K562 (cell line): ENCODE results near the gene SFMBT2. TPM values are rescaled to one million over a fixed set of nuclear protein-coding genes. Genes with fewer than 3 reads are reported as not detected.

Experiments
- CCNT2 ChIP-seq: IDR thresholded peaks from 2 replicates; pipeline ENCODE4 v1.6.1; 2011; ENCODE audit warnings: borderline replicate concordance, low read depth, mild to moderate bottlenecking, moderate library complexity, mixed read lengths, low read length; ENCODE audit not compliant: insufficient read length; ENCODE audit errors: extremely low read depth
- KAT7 ChIP-seq: sonication (generic); formaldehyde crosslinking; IDR thresholded peaks from 2 replicates; pipeline ENCODE4 v1.8.0; 2022; ENCODE audit warnings: missing genetic modification reagents, mild to moderate bottlenecking, borderline replicate concordance
- NR2C1 ChIP-seq, 2 experiments: fragments of 450-650 bp; IDR thresholded peaks; 2 replicates each; pipeline ENCODE4 v1.6.1; 2017; ENCODE audit warnings: mild to moderate bottlenecking in 2 of 2, antibody characterized with exemption in 1 of 2, inconsistent platforms in 1 of 2, missing compliant biosample characterization in 1 of 2, missing genetic modification characterization in 1 of 2
- ZNF282 ChIP-seq: sonication (generic); formaldehyde crosslinking; IDR thresholded peaks from 2 replicates; pipeline ENCODE4 v1.8.1; 2023; ENCODE audit warnings: missing genetic modification reagents
- ZNF778 ChIP-seq: fragments of 450-650 bp; formaldehyde crosslinking; IDR thresholded peaks from 2 replicates; pipeline ENCODE4 v1.4.0; 2020; ENCODE audit warnings: mild to moderate bottlenecking, moderate library complexity
- polyA plus RNA-seq, 8 experiments: library from polyadenylated mRNA; depleted of rRNA in 4 of 8; stranded (reverse) in 5 of 8; unstranded in 3 of 8; fragments of >200 nt; fragmentation: Nextera tagmentation in 2 of 8; fragmentation: Illumina TruSeq in 1 of 8; extraction: Ambion mirVana in 2 of 8; extraction: Trizol in 1 of 8; gene quantifications; 2 replicates each; pipeline versions ENCODE4 v1.2.1 to v1.2.3, GENCODE V29; 2011 to 2014; ENCODE audit warnings: inconsistent platforms in 1 of 8, missing spikeins in 1 of 8
- total RNA-seq, 7 experiments: library from RNA; depleted of rRNA in 6 of 7; stranded (reverse); fragments of >200 nt in 6 of 7; fragmentation: Illumina TruSeq in 2 of 7; extraction: Trizol in 2 of 7; gene quantifications; 2 replicates each; pipeline versions ENCODE4 v1.2.1 to v1.2.3, GENCODE V29; 2011 to 2021; ENCODE audit warnings: low replicate concordance in 1 of 7
- TF ChIP-seq, protein P1 (sequence below), 2 experiments: fragments of 450-650 bp; formaldehyde crosslinking in 1 of 2; IDR thresholded peaks; 2 replicates each; pipeline versions ENCODE4 v1.4.0 to v1.6.1; 2014 to 2020; ENCODE audit warnings: mild to moderate bottlenecking in 2 of 2, borderline replicate concordance in 1 of 2, low read depth in 1 of 2
- TF ChIP-seq, protein P2 (sequence below), 2 experiments: fragments of 450-650 bp in 1 of 2; sonication (generic) in 1 of 2; formaldehyde crosslinking in 1 of 2; IDR thresholded peaks; 2 replicates each; pipeline versions ENCODE4 v1.7.1 to v1.9.0; 2016 to 2022; ENCODE audit warnings: inconsistent platforms in 1 of 2, mild to moderate bottlenecking in 1 of 2, missing genetic modification reagents in 1 of 2

SFMBT2 gene
- total and polyA plus RNA-seq, 9 of the 15 experiments (the other 6 are each of a cell fraction or from before 2014, with no cell fraction given): 1.2 to 13.6 (median 7.6) TPM

DNA sequence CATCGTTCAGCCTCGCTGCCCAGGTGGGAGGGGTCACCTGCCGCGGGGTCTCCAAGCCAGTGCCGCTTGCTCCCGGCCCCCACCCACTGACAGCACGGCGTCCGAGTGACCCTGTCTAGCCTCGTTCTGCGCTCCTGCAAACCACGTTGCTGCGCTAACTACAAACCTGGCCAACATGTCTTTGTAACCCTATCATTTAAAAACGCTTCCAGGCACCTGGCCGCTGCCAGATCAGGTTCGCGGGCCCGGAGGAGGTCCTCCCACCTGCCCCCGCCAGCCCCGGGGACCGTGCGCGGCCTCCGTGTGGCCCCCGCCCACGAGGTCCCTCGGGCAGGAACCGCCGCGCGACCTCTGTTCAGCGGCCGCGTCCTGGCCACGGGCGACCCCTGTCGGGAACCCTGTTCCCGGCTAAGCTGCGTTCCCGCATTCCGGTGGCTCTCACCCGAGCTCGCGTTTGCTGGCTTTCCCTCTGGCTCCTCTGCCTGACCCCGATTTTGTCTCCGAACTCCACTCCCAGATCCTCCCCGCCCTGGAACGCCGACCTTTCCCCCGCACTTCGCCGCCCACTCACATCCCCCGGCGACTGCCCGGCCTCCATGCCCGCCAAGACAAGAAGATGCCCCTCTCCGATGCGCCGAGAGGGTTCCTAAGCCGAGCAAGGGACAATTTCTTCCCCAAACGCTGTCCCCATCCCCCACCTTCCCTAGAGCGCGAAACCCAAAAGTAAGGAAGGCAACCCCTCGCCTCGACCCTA is 2.4 kb downstream of the SFMBT2 start (continued):
- TF ChIP-seq, protein P1, sequence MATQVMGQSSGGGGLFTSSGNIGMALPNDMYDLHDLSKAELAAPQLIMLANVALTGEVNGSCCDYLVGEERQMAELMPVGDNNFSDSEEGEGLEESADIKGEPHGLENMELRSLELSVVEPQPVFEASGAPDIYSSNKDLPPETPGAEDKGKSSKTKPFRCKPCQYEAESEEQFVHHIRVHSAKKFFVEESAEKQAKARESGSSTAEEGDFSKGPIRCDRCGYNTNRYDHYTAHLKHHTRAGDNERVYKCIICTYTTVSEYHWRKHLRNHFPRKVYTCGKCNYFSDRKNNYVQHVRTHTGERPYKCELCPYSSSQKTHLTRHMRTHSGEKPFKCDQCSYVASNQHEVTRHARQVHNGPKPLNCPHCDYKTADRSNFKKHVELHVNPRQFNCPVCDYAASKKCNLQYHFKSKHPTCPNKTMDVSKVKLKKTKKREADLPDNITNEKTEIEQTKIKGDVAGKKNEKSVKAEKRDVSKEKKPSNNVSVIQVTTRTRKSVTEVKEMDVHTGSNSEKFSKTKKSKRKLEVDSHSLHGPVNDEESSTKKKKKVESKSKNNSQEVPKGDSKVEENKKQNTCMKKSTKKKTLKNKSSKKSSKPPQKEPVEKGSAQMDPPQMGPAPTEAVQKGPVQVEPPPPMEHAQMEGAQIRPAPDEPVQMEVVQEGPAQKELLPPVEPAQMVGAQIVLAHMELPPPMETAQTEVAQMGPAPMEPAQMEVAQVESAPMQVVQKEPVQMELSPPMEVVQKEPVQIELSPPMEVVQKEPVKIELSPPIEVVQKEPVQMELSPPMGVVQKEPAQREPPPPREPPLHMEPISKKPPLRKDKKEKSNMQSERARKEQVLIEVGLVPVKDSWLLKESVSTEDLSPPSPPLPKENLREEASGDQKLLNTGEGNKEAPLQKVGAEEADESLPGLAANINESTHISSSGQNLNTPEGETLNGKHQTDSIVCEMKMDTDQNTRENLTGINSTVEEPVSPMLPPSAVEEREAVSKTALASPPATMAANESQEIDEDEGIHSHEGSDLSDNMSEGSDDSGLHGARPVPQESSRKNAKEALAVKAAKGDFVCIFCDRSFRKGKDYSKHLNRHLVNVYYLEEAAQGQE (IDR thresholded peaks at IDR 0.05; ENCODE audit: borderline replicate concordance): peak; percentile 74
- TF ChIP-seq, protein P1 (CRISPR knock-in tag; IDR thresholded peaks at IDR 0.05; ENCODE audit: low read depth): no peak
- TF ChIP-seq ZNF282 (CRISPR knock-in tag) (no peak), NR2C1 (IDR thresholded peaks at IDR 0.05) (no peak), NR2C1 (tag; IDR thresholded peaks at IDR 0.05) (0 out of 2 replicates have a peak, but pooled peaks have one; percentile 23), ZNF778 (CRISPR knock-in tag) (no peak), KAT7 (peak; percentile 78; the same call in 1 of the 2 replicates), CCNT2 (peak; percentile 50)
- TF ChIP-seq, protein P2, sequence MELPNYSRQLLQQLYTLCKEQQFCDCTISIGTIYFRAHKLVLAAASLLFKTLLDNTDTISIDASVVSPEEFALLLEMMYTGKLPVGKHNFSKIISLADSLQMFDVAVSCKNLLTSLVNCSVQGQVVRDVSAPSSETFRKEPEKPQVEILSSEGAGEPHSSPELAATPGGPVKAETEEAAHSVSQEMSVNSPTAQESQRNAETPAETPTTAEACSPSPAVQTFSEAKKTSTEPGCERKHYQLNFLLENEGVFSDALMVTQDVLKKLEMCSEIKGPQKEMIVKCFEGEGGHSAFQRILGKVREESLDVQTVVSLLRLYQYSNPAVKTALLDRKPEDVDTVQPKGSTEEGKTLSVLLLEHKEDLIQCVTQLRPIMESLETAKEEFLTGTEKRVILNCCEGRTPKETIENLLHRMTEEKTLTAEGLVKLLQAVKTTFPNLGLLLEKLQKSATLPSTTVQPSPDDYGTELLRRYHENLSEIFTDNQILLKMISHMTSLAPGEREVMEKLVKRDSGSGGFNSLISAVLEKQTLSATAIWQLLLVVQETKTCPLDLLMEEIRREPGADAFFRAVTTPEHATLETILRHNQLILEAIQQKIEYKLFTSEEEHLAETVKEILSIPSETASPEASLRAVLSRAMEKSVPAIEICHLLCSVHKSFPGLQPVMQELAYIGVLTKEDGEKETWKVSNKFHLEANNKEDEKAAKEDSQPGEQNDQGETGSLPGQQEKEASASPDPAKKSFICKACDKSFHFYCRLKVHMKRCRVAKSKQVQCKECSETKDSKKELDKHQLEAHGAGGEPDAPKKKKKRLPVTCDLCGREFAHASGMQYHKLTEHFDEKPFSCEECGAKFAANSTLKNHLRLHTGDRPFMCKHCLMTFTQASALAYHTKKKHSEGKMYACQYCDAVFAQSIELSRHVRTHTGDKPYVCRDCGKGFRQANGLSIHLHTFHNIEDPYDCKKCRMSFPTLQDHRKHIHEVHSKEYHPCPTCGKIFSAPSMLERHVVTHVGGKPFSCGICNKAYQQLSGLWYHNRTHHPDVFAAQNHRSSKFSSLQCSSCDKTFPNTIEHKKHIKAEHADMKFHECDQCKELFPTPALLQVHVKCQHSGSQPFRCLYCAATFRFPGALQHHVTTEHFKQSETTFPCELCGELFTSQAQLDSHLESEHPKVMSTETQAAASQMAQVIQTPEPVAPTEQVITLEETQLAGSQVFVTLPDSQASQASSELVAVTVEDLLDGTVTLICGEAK (IDR thresholded peaks at IDR 0.05): no peak
- TF ChIP-seq, protein P2 (CRISPR knock-in tag; IDR thresholded peaks at IDR 0.05): 0 out of 2 replicates have a peak, but pooled peaks have one; percentile 36
